ENCODE measurements around the gene MPHOSPH10. TPM values are rescaled to one million over a fixed set of nuclear protein-coding genes. Genes with fewer than 3 reads are reported as not detected.
"Not testable (repeated sequence)": the region's sequence is repeated elsewhere in the genome, so short reads cannot be mapped to it uniquely, and the experiment has no call there.

Gene MPHOSPH10
- 24.4 and 26.8 TPM in 2 replicates for total RNA-seq (2014; rRNA removed; shearing (Covaris generic); ENCODE audit: low replicate concordance)

- Histone ChIP-seq H3K4me3 (ENCODE audit: low read length) (peak within 1 kb of the TSS; percentile 91), H3K36me3 (ENCODE audit: insufficient read depth, low read length) (peaks cover 35% of the 10 kb centered on the region), H3K9ac (ENCODE audit: low read length) (peak within 1 kb of the TSS; percentile 88), H3K4me2 (ENCODE audit: low read depth, low read length, poor library complexity, severe bottlenecking) (peak within 1 kb of the TSS; percentile 77), H3K79me2 (ENCODE audit: low read length) (peaks cover 90% of the 10 kb centered on the region), H3K9me2 (replicated peaks; ENCODE audit: insufficient read depth, low read length) (no peaks in the 10 kb centered on the region), H3K27ac (ENCODE audit: low read length) (peak within 1 kb of the TSS; percentile 66), H3K4me1 (ENCODE audit: low read length) (peaks cover 47% of the 10 kb centered on the region), H3K27me3 (ENCODE audit: low read length) (no peaks in the 10 kb centered on the region), H2AFZ (ENCODE audit: low read length) (peak within 1 kb of the TSS; percentile 98), H4K20me1 (ENCODE audit: insufficient read depth, low read depth, low read length) (peaks cover 6% of the 10 kb centered on the region; the same call in 1 of the 2 replicates), H3K9me3 (ENCODE audit: low read length) (no peaks in the 10 kb centered on the region)
- DNase-seq = peak; percentile 98
These were observed at the start of gene MPHOSPH10, which contains the start of gene MCEE for GRCh38 chr2:71130152-71130904. Gene MPHOSPH10 (plus strand): TSS chr2:71130634. CDS start chr2:71130666, 32 bp downstream. Gene MCEE (minus strand): TSS chr2:71130229. CDS start chr2:71130219, 10 bp downstream.

- Histone ChIP-seq H3K36me3 (ENCODE audit: insufficient read depth, low read length) (no peaks in the 10 kb centered on the region), H3K79me2 (ENCODE audit: low read length) (no peaks in the 10 kb centered on the region), H3K9me3 (ENCODE audit: low read length) (no peaks in the 10 kb centered on the region), H4K20me1 (ENCODE audit: insufficient read depth, low read depth, low read length) (no peaks in the 10 kb centered on the region), H3K9me2 (replicated peaks; ENCODE audit: insufficient read depth, low read length) (no peaks in the 10 kb centered on the region), H3K9ac (ENCODE audit: low read length) (no peak overlapping the region), H3K4me1 (ENCODE audit: low read length) (no peaks in the 10 kb centered on the region), H3K4me2 (ENCODE audit: low read depth, low read length, poor library complexity, severe bottlenecking) (no peak overlapping the region), H3K27ac (ENCODE audit: low read length) (no peak overlapping the region), H2AFZ (ENCODE audit: low read length) (no peak overlapping the region), H3K27me3 (ENCODE audit: low read length) (no peaks in the 10 kb centered on the region), H3K4me3 (ENCODE audit: low read length) (no peak overlapping the region)
- DNase-seq = peak; percentile 39
These were observed 47.8 kb upstream of the MPHOSPH10 start for GRCh38 chr2:71082402-71083252.

GRCh38 chr2:71083297-71083696 lies 47.1 kb upstream of the MPHOSPH10 start:
- not testable (repeated sequence) for H3K4me1 ChIP-seq (ENCODE audit: low read length); H2AFZ ChIP-seq (ENCODE audit: low read length); H3K36me3 ChIP-seq (ENCODE audit: insufficient read depth, low read length); H3K9me2 ChIP-seq (replicated peaks; ENCODE audit: insufficient read depth, low read length); H3K9me3 ChIP-seq (ENCODE audit: low read length); DNase-seq; H3K9ac ChIP-seq (ENCODE audit: low read length); H3K79me2 ChIP-seq (ENCODE audit: low read length); H4K20me1 ChIP-seq (ENCODE audit: insufficient read depth, low read depth, low read length); H3K27me3 ChIP-seq (ENCODE audit: low read length); H3K4me3 ChIP-seq (ENCODE audit: low read length); H3K27ac ChIP-seq (ENCODE audit: low read length); H3K4me2 ChIP-seq (ENCODE audit: low read depth, low read length, poor library complexity, severe bottlenecking)

- H3K79me2 ChIP-seq (ENCODE audit: low read length); H3K27ac ChIP-seq (ENCODE audit: low read length); H2AFZ ChIP-seq (ENCODE audit: low read length); H3K4me2 ChIP-seq (ENCODE audit: low read depth, low read length, poor library complexity, severe bottlenecking); H3K4me1 ChIP-seq (ENCODE audit: low read length); H3K9me3 ChIP-seq (ENCODE audit: low read length); H4K20me1 ChIP-seq (ENCODE audit: insufficient read depth, low read depth, low read length); H3K27me3 ChIP-seq (ENCODE audit: low read length); H3K4me3 ChIP-seq (ENCODE audit: low read length); H3K9ac ChIP-seq (ENCODE audit: low read length); H3K36me3 ChIP-seq (ENCODE audit: insufficient read depth, low read length); H3K9me2 ChIP-seq (replicated peaks; ENCODE audit: insufficient read depth, low read length): not testable (repeated sequence)
- DNase-seq = peak; percentile 21
These were observed 46.6 kb upstream of the MPHOSPH10 start for GRCh38 chr2:71083752-71084312.

- H2AFZ ChIP-seq (ENCODE audit: low read length); H3K36me3 ChIP-seq (ENCODE audit: insufficient read depth, low read length); H3K27ac ChIP-seq (ENCODE audit: low read length); DNase-seq; H3K4me3 ChIP-seq (ENCODE audit: low read length); H3K4me1 ChIP-seq (ENCODE audit: low read length); H3K9me2 ChIP-seq (replicated peaks; ENCODE audit: insufficient read depth, low read length); H3K79me2 ChIP-seq (ENCODE audit: low read length); H3K9me3 ChIP-seq (ENCODE audit: low read length); H3K9ac ChIP-seq (ENCODE audit: low read length); H4K20me1 ChIP-seq (ENCODE audit: insufficient read depth, low read depth, low read length); H3K27me3 ChIP-seq (ENCODE audit: low read length); H3K4me2 ChIP-seq (ENCODE audit: low read depth, low read length, poor library complexity, severe bottlenecking): not testable (repeated sequence)
These were observed 45.0 kb upstream of the MPHOSPH10 start for GRCh38 chr2:71085325-71086003.

- not testable (repeated sequence) for H2AFZ ChIP-seq (ENCODE audit: low read length); H3K79me2 ChIP-seq (ENCODE audit: low read length); H3K27ac ChIP-seq (ENCODE audit: low read length); H3K4me1 ChIP-seq (ENCODE audit: low read length); H3K9me2 ChIP-seq (replicated peaks; ENCODE audit: insufficient read depth, low read length); H4K20me1 ChIP-seq (ENCODE audit: insufficient read depth, low read depth, low read length); H3K9me3 ChIP-seq (ENCODE audit: low read length); H3K27me3 ChIP-seq (ENCODE audit: low read length); H3K36me3 ChIP-seq (ENCODE audit: insufficient read depth, low read length); DNase-seq; H3K4me2 ChIP-seq (ENCODE audit: low read depth, low read length, poor library complexity, severe bottlenecking); H3K9ac ChIP-seq (ENCODE audit: low read length); H3K4me3 ChIP-seq (ENCODE audit: low read length)
These were observed 41.0 kb upstream of the MPHOSPH10 start for GRCh38 chr2:71089475-71089874.

GRCh38 chr2:71091808-71092207 lies 38.6 kb upstream of the MPHOSPH10 start:
- not testable (repeated sequence) for H4K20me1 ChIP-seq (ENCODE audit: insufficient read depth, low read depth, low read length); H3K36me3 ChIP-seq (ENCODE audit: insufficient read depth, low read length); H2AFZ ChIP-seq (ENCODE audit: low read length); H3K9ac ChIP-seq (ENCODE audit: low read length); H3K4me1 ChIP-seq (ENCODE audit: low read length); H3K27me3 ChIP-seq (ENCODE audit: low read length); DNase-seq; H3K4me2 ChIP-seq (ENCODE audit: low read depth, low read length, poor library complexity, severe bottlenecking); H3K9me2 ChIP-seq (replicated peaks; ENCODE audit: insufficient read depth, low read length); H3K27ac ChIP-seq (ENCODE audit: low read length); H3K9me3 ChIP-seq (ENCODE audit: low read length); H3K79me2 ChIP-seq (ENCODE audit: low read length); H3K4me3 ChIP-seq (ENCODE audit: low read length)

All from Karpas-422 (cell line).